Activated CD8-positive, alpha-beta memory T cell treated with anti-CD3 and anti-CD28 coated beads for 1 hour (primary cell): ENCODE results near the gene PLEKHG4.

Source experiments
- DNase-seq, 2 donors: peaks; one replicate each; pipeline ENCODE4 v3.0.0-alpha.2; 2020; ENCODE audit warnings: low read depth in 1 of 2; ENCODE audit errors: extremely low read depth in 1 of 2

PLEKHG4 gene

GRCh38 chr16:67327743-67328142, 48.4 kb downstream of the PLEKHG4 start:
- DNase-seq: no peak

DNA sequence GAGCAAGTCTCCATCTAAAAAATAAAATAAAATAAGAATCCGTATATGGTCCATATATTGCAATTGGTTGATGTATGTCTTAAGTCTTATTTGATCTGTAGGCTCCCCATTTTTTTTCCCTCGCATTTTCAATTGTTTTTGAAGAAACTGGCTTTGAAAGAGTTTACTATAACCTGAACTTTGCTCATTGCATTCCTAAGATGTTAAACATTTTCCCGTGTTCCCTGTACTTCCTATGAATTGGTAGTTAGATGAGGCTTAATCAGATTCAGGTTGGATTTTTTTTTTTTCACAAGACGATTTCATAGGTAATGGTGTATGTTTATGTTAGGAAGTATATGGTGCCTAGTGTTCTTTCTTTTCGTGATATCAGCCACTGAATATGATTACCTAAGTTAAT, 50.6 kb downstream of the PLEKHG4 start:
- DNase-seq: no peak

DNA sequence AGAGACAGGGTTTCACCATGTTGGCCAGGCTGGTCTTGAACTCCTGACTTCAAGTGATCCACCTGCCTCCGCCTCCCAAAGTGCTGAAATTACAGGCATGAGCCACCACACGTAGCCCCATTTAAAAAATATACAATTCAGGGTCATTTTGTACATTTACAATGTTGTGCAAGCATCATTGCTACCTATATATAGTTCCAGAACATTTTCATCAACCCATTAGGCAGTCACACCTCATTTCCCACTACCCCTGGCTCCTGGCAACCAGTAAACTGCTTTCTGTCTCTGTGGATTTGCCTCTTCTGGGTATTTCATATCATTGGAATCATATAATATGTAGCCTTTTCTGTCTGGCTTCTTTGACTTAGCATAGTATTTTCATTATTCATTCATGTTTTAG, 54.0 kb downstream of the PLEKHG4 start:
- DNase-seq: no peak

DNA sequence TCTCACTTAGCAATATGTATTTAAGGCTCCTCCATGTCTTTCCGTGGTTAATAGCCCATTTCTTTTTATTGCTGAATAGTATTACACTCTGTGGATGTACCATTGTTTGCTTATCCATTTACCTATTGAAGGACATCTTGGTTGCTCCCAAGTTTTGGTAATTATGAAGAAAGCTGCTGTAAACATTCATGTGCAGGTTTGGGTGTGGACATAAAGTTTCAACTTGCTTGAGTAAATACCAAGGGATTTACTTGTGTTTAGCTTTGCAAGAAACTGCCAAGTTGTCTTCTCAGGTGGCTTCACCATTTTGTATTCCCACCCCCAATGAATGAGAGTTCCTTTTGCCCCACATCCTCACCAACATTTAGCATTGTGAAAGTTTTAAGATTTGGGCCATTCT, 56.8 kb downstream of the PLEKHG4 start:
- no peak for DNase-seq

DNA sequence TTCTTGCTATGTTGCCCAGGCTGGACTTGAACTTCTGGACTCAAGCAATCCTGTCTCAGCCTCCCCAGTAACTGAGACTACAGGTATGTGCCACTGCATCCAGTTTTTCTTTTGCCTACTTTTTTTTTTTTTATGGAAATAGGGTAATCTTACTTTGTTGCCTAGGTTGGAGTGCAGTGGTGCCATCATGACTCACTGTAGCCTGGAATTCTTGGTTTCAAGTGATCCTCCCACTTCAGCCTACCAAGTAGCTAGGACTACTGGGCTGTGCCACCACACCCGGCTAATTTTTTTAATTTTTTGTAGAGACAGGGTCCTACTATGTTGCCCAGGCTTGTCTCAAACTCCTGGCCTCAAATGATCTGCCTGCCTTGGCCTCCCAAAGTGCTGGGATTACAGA, 57.3 kb downstream of the PLEKHG4 start:
- no peak for DNase-seq
